Bone marrow (tissue), 2 donors: ENCODE data around the gene BRINP3.
"Not testable (repeated sequence)": the region's sequence is repeated elsewhere in the genome, so short reads cannot be mapped to it uniquely, and the experiment has no call there.

Experiments
- DNase-seq, 2 donors: peaks; one replicate each; lab custom pipeline; 2025; lab: John Stamatoyannopoulos, UW

Gene BRINP3

GRCh38 chr1:190477762-190478148, at the start of gene BRINP3:
Gene BRINP3, minus strand, starts transcription at chr1:190477864.
- no peak for DNase-seq

DNA sequence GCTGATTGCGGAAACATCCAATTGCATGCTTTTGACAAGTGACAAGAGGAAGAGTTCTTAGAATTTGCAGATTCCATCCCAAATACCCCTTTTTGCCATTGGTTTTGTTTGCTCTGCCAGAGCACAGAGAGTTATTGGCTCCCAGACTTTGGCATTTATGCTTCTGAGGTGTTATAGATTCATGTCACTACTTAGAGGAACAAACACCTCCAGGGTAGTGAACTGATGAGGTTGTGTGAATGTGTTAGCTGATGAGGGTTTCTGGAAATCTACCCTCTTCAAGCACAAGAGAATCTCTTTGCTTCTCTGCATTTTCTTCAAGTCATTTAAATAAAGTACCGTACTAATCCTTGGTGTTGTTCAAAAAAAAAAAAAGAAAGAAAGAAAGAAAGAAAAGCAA, 33.9 kb upstream of the BRINP3 start:
- no peak for DNase-seq

GRCh38 chr1:190507357-190507756, 29.7 kb upstream of the BRINP3 start:
- DNase-seq = no peak

DNA sequence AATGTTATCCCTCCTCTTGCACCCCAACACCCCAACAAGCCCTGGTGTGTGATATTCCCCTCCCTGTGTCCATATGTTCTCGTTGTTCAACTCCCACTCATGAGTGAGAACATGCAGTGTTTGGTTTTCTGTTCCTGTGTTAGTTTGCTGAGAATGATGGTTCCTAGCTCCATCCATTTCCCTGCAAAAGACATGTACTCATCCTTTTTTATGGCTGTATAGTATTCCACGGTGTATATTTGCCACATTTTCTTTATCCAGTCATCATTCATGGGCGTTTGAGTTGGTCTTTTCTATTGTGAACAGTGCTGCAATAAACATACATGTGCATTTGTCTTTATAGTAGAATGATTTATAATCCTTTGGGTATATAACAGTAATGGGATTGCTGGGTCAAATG, 26.9 kb upstream of the BRINP3 start:
- not testable (repeated sequence) for DNase-seq

- DNase-seq = no peak
These were observed 19.9 kb upstream of the BRINP3 start for GRCh38 chr1:190497565-190497964.

DNA sequence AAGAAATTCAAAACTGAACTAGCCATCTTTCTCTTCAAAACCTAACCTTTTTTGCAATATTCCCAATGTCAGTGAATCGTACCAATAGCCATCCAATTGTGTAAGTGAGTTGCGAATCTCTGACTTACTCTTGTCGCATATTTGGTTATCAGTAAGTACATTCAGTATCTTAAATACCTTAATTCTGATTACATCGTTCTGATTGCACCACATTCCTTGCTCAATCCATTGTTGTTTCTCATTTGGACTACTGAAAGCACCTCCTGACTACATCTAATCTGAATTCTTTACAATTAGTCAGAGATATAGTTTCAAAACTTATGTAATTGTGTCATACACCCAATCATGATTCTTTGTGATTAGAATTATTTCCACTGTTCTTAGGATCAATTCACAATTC, 16.8 kb upstream of the BRINP3 start:
- DNase-seq = no peak

DNA sequence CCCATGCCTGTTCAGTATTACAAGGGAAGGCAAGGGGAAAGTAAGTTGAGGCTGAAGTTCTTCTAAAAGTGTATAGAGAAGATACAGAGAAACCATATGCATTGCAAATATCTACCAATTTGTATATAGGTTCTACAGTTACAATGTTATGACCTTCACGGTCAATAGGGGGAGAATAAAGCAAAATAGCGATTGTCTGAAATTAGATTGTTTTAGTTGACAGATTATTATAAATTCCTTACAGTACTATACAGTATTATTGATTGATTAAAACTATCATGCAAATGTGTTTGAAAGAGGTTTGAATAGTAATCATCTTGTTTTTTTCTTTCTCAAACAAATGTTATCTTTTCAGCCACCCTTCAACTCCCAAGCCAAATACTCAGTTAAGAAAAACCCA, 13.7 kb upstream of the BRINP3 start:
- DNase-seq = no peak

- DNase-seq = no peak
These were observed 6.4 kb upstream of the BRINP3 start for GRCh38 chr1:190484045-190484444.

- no peak for DNase-seq
These were observed 2.6 kb upstream of the BRINP3 start for GRCh38 chr1:190480231-190480630.

GRCh38 chr1:190479516-190479915, 1.9 kb upstream of the BRINP3 start:
- DNase-seq = no peak

DNA sequence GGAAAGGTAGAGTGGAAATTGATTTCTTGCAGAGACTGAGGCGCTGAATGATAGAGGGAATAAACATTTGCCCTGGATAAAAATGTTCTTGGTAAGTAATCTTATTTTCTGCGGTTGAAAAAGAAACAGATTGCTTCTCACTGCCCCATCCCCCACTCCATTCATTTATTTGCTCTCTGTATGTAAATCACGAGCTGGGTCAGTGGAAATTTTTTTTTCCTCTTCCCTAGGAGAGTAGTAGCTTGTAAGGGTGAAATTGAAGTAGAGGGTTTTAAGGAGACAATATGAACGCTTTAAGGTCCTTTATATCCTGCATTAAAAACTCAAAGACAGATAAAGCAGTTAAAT, 1.4 kb upstream of the BRINP3 start:
- DNase-seq = no peak

DNA sequence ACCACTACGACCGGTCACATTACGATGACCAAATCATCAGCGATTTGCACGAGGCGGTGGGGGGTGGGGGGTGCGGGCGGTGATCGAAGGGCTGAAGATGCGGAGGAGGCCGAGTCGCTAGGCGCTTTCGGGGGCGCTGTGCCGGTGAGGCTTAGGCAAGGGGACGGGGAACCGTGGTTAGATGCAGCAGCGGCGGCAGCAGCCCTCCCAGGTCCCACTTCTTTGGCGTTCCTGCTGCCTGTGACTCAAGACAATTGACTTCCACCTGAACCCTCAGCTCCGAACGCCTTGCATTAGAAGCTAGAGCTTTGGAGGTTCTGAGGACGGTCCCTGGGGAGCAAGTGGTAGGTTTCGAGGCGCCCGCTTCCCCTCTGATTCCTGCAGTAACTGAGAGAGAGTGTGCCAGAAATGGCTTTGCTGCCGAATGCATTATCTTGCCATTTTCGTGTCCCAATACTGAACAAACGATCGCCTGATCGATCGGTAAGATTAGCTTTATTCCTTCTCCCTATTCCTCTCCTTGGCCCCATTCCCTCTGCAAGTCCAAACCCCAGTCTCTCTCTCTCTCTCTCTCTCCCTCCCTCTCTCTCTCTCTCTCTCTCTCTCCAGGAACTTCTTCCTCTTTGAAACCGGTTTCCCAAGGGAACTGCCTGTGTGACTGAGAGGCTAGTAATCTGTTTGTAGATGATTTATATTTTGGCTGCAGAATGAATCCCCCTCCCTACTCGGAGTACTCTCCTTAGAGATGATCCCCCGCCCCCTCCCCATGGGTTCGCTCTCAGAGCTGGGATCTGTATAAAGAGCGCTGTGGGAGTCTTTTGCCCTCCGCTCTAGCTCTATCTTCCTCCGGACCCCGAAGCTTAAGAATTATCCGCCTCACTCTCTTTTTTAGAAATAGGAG, 735 bp upstream of the BRINP3 start:
- DNase-seq = no peak

DNA sequence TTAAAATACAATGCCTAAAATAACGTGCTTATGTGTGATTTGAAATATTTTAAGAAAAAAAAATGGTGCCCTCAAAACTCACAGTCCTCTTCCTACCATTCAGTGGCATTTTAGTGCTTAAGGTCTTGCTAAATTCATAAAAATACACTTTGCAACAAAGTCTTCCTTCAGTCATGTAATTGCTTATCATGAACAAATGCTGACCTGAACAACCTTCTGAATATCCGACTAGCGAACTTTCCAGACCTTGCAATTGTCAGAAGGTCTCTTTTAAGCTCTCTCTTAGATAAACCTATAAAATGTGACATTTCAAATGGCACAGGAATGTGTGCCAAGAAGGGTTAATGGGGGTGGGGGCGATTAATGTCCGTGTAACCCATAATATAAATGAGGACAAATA, 858 bp downstream of the BRINP3 start:
- no peak for DNase-seq

GRCh38 chr1:190476321-190476720, 1.3 kb downstream of the BRINP3 start:
- no peak for DNase-seq

DNA sequence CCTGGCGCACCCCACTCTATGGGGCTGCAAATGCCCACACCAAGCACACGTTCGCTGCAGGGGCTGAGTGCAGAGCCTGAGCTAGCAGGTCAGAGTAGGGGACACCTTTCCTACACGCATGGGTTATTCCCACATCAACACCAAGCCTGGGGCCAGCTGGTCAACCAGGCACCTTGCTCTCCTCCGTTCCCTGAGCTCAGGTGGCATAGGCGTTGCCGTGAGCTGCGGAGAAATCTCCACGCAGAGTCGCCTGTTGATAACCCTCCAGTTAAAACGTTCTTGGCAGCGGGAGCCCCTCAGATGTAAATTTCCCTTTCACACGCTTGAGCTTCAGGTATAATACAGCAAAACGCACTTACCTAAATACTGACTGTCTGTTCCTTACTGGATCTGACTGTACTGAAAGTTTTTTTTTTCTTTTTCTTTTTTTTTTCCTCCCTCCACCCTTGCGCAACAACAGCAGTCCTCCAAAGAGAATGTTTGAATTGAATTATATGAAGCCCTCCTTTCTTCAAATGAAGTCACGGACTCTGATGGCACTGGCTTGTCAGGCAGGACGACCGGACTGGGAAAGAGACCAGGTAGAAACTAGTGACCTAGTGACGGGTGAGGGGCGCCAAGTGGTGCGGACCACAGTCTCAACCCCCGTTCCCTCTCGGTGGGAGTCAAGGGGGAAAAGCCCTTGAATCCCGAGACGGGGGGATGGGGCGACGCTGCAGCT, 2.1 kb downstream of the BRINP3 start:
- no peak for DNase-seq

GRCh38 chr1:190474650-190475211, 2.9 kb downstream of the BRINP3 start:
- no peak for DNase-seq

GRCh38 chr1:190474010-190474409, 3.7 kb downstream of the BRINP3 start:
- no peak for DNase-seq

- no peak for DNase-seq
These were observed 5.2 kb downstream of the BRINP3 start for GRCh38 chr1:190472494-190472893.

GRCh38 chr1:190472042-190472441, 5.6 kb downstream of the BRINP3 start:
- no peak for DNase-seq

DNA sequence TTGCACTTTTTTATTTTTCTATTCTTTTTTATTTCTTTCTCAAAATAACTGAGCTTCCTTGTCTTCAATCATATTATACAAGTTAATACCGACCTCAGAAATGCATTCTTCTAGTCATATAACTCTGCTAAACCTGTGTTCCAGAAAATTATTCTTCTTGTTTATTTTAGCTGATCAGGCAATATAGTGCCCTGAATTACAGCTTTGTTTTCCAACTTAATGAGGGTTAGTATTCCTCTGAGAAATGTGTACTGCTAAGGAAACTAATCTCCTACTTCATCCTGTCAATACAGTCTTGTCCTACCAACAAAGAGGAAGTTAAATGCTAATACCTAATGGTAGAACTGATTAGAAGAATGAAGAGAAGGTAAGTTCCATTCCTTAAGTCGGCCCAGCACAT, 13.0 kb downstream of the BRINP3 start:
- no peak for DNase-seq

- DNase-seq = no peak
These were observed 21.5 kb downstream of the BRINP3 start for GRCh38 chr1:190456129-190456528.

- no peak for DNase-seq
These were observed 22.0 kb downstream of the BRINP3 start for GRCh38 chr1:190455631-190456030.

- DNase-seq = no peak
These were observed 24.1 kb downstream of the BRINP3 start for GRCh38 chr1:190453550-190453949.
